PC-3 (cell line): Measurements from ENCODE around the gene ARL6IP1.
"Not testable (repeated sequence)": the region's sequence is repeated elsewhere in the genome, so short reads cannot be mapped to it uniquely, and the experiment has no call there.

Experiments used
- CTCF ChIP-seq: fragments of 300-600 bp; sonication (generic); conservative IDR thresholded peaks from 2 replicates; pipeline ENCODE4 v1.5.1; 2017; ENCODE audit warnings: antibody characterized with exemption, low read depth, mild to moderate bottlenecking, low read length
- EZH2phosphoT487 ChIP-seq: fragments of 300-600 bp; sonication (generic); IDR thresholded peaks from 2 replicates; pipeline ENCODE4 v1.6.1; 2018; ENCODE audit warnings: mild to moderate bottlenecking, antibody characterized with exemption, low read length, borderline replicate concordance

DNA sequence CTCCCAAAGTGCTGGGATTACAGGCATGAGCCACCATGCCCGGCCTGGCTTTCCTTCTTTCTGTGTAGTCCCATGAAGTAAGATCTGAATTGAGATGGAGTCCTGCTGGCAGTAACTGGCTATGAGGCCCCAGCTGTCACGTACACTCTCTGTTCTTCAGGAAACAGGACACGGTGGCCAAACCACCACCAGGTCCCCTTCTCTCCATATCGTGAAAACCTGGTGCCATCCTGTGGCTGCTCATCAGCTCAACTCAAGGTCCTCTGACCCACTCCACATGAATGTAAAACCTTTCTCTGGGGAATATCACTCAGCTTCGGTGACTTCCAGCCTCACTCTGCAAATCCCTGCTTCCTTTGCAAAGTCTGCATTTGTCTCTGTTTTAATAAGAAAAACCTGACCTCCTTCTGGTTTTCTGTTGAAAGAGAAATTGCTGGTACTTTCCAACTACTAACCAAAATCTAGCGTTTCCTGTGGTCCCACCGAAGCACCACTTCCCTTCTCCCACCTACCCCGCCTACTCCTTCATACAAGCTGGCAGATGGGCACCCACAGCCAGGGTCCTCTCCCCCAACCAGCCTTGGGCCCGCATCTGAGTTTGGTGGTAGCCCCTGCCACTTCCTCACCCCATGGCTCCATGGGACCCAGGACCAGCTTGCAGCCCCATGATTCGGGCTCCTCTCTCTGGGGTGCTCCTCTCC, 43.2 kb downstream of the ARL6IP1 start:
- not testable (repeated sequence) for TF ChIP-seq CTCF, EZH2phosphoT487
